GM20000 (cell line): Measurements from ENCODE around the gene LIN7A.

Experiments used
- DNase-seq: peaks from one replicate; pipeline ENCODE4 v3.0.0; 2012; ENCODE audit warnings: low spot score
- CTCF ChIP-seq: IDR thresholded peaks from 2 replicates; pipeline ENCODE4 v1.5.1; 2012; ENCODE audit warnings: mild to moderate bottlenecking, control low read depth; ENCODE audit errors: extremely low read depth, missing control alignments

LIN7A gene

GRCh38 chr12:80924437-80924836 is 13.3 kb downstream of the LIN7A start:
- DNase-seq: no peak
- no peak for TF ChIP-seq CTCF

- no peak for DNase-seq
- TF ChIP-seq CTCF: no peak
Measured at GRCh38 chr12:80920006-80920405, 17.7 kb downstream of the LIN7A start.

GRCh38 chr12:80917651-80918050 is 20.1 kb downstream of the LIN7A start:
- DNase-seq: no peak
- TF ChIP-seq CTCF: no peak

- no peak for TF ChIP-seq CTCF
- no peak for DNase-seq
Measured at GRCh38 chr12:80912901-80913770, 24.6 kb downstream of the LIN7A start.

GRCh38 chr12:80909370-80909769 is 28.4 kb downstream of the LIN7A start:
- no peak for DNase-seq
- TF ChIP-seq CTCF: no peak

GRCh38 chr12:80902711-80903110 is 35.0 kb downstream of the LIN7A start:
- DNase-seq: no peak
- no peak for TF ChIP-seq CTCF

GRCh38 chr12:80901661-80902060 is 36.1 kb downstream of the LIN7A start:
- DNase-seq: no peak
- TF ChIP-seq CTCF: no peak
